Endothelial cell of umbilical vein (primary cell): ENCODE data around the gene ZBTB18. TPM values are rescaled to one million over a fixed set of nuclear protein-coding genes. Genes with fewer than 3 reads are reported as not detected.

Experiments used
- BruUV-seq: library from RNA; stranded (reverse); fragments of 400-500 nt; replicated peaks from 2 replicates; lab custom pipeline; 2021; lab: Mats Ljungman, UMichigan
- CTCF ChIA-PET: fragments of 300-600, 350-600 bp; sonication (Branson Sonifier 250); formaldehyde crosslinking; loops from one replicate; lab custom pipeline; 2021; ENCODE audit warnings: antibody characterized with exemption, inconsistent platforms; lab: Charles Lee
- POLR2A ChIA-PET: fragments of 300-600, 350-600 bp; sonication (Branson Sonifier 250); formaldehyde crosslinking; loops from one replicate; lab custom pipeline; 2021; ENCODE audit warnings: antibody characterized with exemption, inconsistent platforms; lab: Charles Lee
- DNase-seq: peaks from one replicate; pipeline ENCODE4 v3.0.0-alpha.2; 2011; ENCODE audit warnings: low read depth, low spot score
- FAIRE-seq: peaks from 2 replicates; lab custom pipeline; 2011; peaks lifted over from hg19 to GRCh38; lab: Jason Lieb, UNC
- H2AFZ ChIP-seq: 2 replicates; pipeline ENCODE4 v1.6.0; 2012; ENCODE audit warnings: low read depth, low read length, control low read depth, inconsistent platforms
- H3K27ac ChIP-seq: 2 replicates; pipeline ENCODE4 v1.5.1; 2011; ENCODE audit warnings: low read depth, mild to moderate bottlenecking, control low read depth, low read length, moderate library complexity; ENCODE audit not compliant: insufficient read depth
- H3K27me3 ChIP-seq, 2 experiments: 2 replicates each; pipeline versions ENCODE4 v1.6.0 to v1.6.1; 2011; ENCODE audit warnings: low read length in 2 of 2, mixed read lengths in 1 of 2; ENCODE audit not compliant: control insufficient read depth in 2 of 2, insufficient read depth in 2 of 2
- H3K36me3 ChIP-seq, 2 experiments: 2 replicates in 1 of 2; 3 replicates in 1 of 2; pipeline ENCODE4 v1.5.1; 2011; ENCODE audit warnings: low read length in 2 of 2, mild to moderate bottlenecking in 1 of 2, moderate library complexity in 1 of 2; ENCODE audit not compliant: control insufficient read depth in 2 of 2, insufficient read depth in 2 of 2; ENCODE audit errors: extremely low read depth in 1 of 2
- H3K4me1 ChIP-seq: 3 replicates; pipeline ENCODE4 v1.5.1; 2011; ENCODE audit warnings: mild to moderate bottlenecking, low read length; ENCODE audit not compliant: control insufficient read depth, insufficient read depth; ENCODE audit errors: extremely low read depth
- H3K4me2 ChIP-seq: 2 replicates; pipeline ENCODE4 v1.6.1; 2011; ENCODE audit warnings: low read length, control low read depth, mixed read lengths; ENCODE audit not compliant: insufficient read depth
- H3K4me3 ChIP-seq, 3 experiments: fragments of 200-600 bp in 1 of 3; sonication (generic), shearing (Covaris generic) in 1 of 3; replicated peaks in 1 of 3; 2 replicates each; pipeline ENCODE4 v1.5.1; 2011 to 2016; ENCODE audit warnings: control low read depth in 3 of 3, low read length in 3 of 3, mild to moderate bottlenecking in 2 of 3, inconsistent platforms in 1 of 3, low read depth in 1 of 3, moderate library complexity in 1 of 3; ENCODE audit not compliant: insufficient read depth in 1 of 3
- H3K79me2 ChIP-seq: 2 replicates; pipeline ENCODE4 v1.6.0; 2012; ENCODE audit warnings: low read length, inconsistent platforms; ENCODE audit not compliant: control insufficient read depth, insufficient read depth
- H3K9ac ChIP-seq: replicated peaks from 2 replicates; pipeline ENCODE3; 2011; ENCODE audit warnings: low read length, control low read depth; ENCODE audit not compliant: insufficient read depth; ENCODE audit errors: extremely low read depth
- H3K9me1 ChIP-seq: replicated peaks from 3 replicates; pipeline ENCODE4 v1.6.0; 2011; ENCODE audit warnings: mild to moderate bottlenecking, low read length; ENCODE audit not compliant: control insufficient read depth, insufficient read depth; ENCODE audit errors: extremely low read depth
- H3K9me3 ChIP-seq: replicated peaks from 2 replicates; pipeline ENCODE4 v1.5.1; 2012; ENCODE audit warnings: low read length, inconsistent platforms; ENCODE audit not compliant: control insufficient read depth, insufficient read depth
- H4K20me1 ChIP-seq: replicated peaks from 2 replicates; pipeline ENCODE3; 2011; ENCODE audit warnings: mild to moderate bottlenecking, low read length; ENCODE audit not compliant: control insufficient read depth, insufficient read depth; ENCODE audit errors: extremely low read depth
- EZH2 ChIP-seq: IDR thresholded peaks from 2 replicates; pipeline ENCODE4 v1.6.1; 2012; ENCODE audit warnings: borderline replicate concordance, low read depth, mild to moderate bottlenecking, moderate library complexity, low read length, inconsistent platforms; ENCODE audit not compliant: severe bottlenecking
- FOS ChIP-seq: IDR thresholded peaks from 2 replicates; pipeline ENCODE4 v1.6.1; 2011; ENCODE audit warnings: mild to moderate bottlenecking, low read length, moderate library complexity, borderline replicate concordance; ENCODE audit not compliant: insufficient read depth
- GATA2 ChIP-seq: IDR thresholded peaks from 2 replicates; pipeline ENCODE4 v1.7.0; 2011; ENCODE audit warnings: low read depth, mild to moderate bottlenecking, moderate library complexity, mixed read lengths, low read length; ENCODE audit not compliant: insufficient read length, insufficient read depth
- JUN ChIP-seq: IDR thresholded peaks from 2 replicates; pipeline ENCODE4 v1.6.1; 2011; ENCODE audit warnings: borderline replicate concordance, low read depth; ENCODE audit not compliant: insufficient read length, insufficient read depth
- MYC ChIP-seq: IDR thresholded peaks from one replicate; pipeline ENCODE4 v1.6.1; 2011; ENCODE audit warnings: mild to moderate bottlenecking, low read depth, low read length
- POLR2A ChIP-seq: IDR thresholded peaks from 2 replicates; pipeline ENCODE4 v1.6.1; 2012; ENCODE audit warnings: low read depth, mild to moderate bottlenecking, control low read depth, low read length
- POLR2AphosphoS5 ChIP-seq: IDR thresholded peaks from 2 replicates; pipeline ENCODE4 v1.6.1; 2012; ENCODE audit warnings: low read depth, mild to moderate bottlenecking, control low read depth, low read length, moderate library complexity; ENCODE audit not compliant: insufficient read depth
- dilution Hi-C: fragments of 300-500 bp; cut with MboI; formaldehyde crosslinking; loops from one replicate; pipeline ENCODE4 v1.15.0; 2019; ENCODE audit warnings: low sequenced_read_pairs; ENCODE audit not compliant: extremely low pct_ligation_motif_present
- intact Hi-C: fragments of 100-400 bp; cut with micrococcal nuclease; formaldehyde crosslinking; loops from one replicate; pipeline ENCODE4 v1.10.0; 2022
- polyA plus RNA-seq, 4 experiments: library from polyadenylated mRNA; depleted of rRNA in 3 of 4; stranded (reverse) in 3 of 4; unstranded in 1 of 4; fragments of >200 nt; gene quantifications; 2 replicates each; pipeline versions ENCODE4 v1.2.1 to v1.2.3, GENCODE V29; 2011 to 2012; ENCODE audit warnings: missing spikeins in 1 of 4
- total RNA-seq: library from RNA; stranded (reverse); gene quantifications from 2 replicates; pipeline ENCODE4 v1.2.3, GENCODE V29; 2021
- TF ChIP-seq, protein P1 (sequence below): IDR thresholded peaks from 2 replicates; pipeline ENCODE4 v1.6.1; 2011; ENCODE audit not compliant: insufficient read depth, insufficient read length
- TF ChIP-seq, protein P2 (sequence below), 2 donors: IDR thresholded peaks; 1 replicate in 1 of 2; 2 replicates in 1 of 2; pipeline ENCODE4 v1.5.1; 2011; ENCODE audit warnings: low read length in 2 of 2, mild to moderate bottlenecking in 2 of 2, moderate library complexity in 2 of 2, control low read depth in 1 of 2, inconsistent platforms in 1 of 2, low read depth in 1 of 2; ENCODE audit not compliant: insufficient read depth in 1 of 2; ENCODE audit errors: extremely low read depth in 1 of 2

The ZBTB18 gene
- total and polyA plus RNA-seq, 2 donors (not counting 3 experiments of a cell fraction or from before 2014, with no cell fraction given) = 15.5 to 21.1 TPM

DNA sequence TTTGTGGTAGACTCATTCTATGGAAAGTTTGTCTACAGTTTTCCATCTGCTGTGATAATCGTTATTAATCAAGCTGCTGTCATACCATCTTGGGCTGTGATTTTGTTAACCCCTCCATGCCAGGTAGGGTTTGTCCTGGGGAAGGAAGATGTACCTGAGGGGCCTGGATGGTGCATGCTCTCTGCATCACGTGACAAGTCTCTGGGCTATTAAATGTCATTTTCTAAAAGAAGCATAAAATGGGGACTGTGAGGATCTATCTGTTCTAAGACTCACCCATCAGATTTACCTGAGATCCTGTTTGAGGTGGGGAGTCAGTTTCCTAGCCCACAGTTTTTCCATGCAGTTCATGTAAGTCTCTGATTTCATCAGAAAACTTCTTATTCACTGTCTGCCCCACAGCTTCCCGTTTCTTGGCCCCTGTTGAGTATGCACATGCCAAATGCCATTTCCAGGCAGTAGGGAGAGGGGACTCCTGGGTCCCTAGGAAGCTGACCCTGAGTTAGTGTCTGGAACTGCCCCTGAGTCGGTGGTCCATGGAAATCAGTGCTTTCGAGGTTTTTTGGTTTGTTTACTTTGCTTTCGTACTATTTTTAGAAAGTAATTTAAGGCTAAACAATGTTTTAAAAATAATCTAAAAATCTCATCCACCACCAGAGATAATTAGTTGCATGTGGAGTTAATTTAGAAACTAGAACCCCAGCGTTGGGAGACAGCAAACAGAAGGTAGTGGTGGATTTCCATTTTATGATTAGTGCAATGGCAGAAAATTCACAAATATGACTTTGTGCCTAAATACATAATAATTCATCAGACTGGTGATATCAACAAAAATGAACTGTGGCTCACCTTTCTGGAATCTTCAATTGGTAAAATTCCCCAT is 46.7 kb downstream of the ZBTB18 start:
- peaks cover 2% of the 10 kb centered on the region for H3K9me3 ChIP-seq
- CTCF ChIA-PET = no interaction called here

More for the DNA sequence above, 46.7 kb downstream of the ZBTB18 start:
- Histone ChIP-seq H3K4me3 (no peak overlapping the region), H3K36me3 (no peaks in the 10 kb centered on the region), H3K27me3 (peaks cover 4% of the 10 kb centered on the region in 2 experiments), H3K4me1 (peaks cover 9% of the 10 kb centered on the region), H3K9me1 (no peaks in the 10 kb centered on the region), H3K79me2 (no peaks in the 10 kb centered on the region), H3K4me2 (no peak overlapping the region), H4K20me1 (no peaks in the 10 kb centered on the region), H3K9ac (no peak overlapping the region), H2AFZ (no peak overlapping the region), H3K27ac (no peak overlapping the region)
- intact Hi-C loops = no loop called here
- POLR2A ChIA-PET = no interaction called here
- dilution Hi-C loops = no loop called here
- no TSS peak for BruUV-seq
- FAIRE-seq (no peak), DNase-seq (no peak)
- no peak for TF ChIP-seq POLR2AphosphoS5
- no peak for TF ChIP-seq EZH2
- no peak for TF ChIP-seq JUN
- no peak for TF ChIP-seq POLR2A
- no peak for TF ChIP-seq FOS
- TF ChIP-seq, protein P1, sequence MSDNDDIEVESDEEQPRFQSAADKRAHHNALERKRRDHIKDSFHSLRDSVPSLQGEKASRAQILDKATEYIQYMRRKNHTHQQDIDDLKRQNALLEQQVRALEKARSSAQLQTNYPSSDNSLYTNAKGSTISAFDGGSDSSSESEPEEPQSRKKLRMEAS = no peak
- TF ChIP-seq, protein P2, sequence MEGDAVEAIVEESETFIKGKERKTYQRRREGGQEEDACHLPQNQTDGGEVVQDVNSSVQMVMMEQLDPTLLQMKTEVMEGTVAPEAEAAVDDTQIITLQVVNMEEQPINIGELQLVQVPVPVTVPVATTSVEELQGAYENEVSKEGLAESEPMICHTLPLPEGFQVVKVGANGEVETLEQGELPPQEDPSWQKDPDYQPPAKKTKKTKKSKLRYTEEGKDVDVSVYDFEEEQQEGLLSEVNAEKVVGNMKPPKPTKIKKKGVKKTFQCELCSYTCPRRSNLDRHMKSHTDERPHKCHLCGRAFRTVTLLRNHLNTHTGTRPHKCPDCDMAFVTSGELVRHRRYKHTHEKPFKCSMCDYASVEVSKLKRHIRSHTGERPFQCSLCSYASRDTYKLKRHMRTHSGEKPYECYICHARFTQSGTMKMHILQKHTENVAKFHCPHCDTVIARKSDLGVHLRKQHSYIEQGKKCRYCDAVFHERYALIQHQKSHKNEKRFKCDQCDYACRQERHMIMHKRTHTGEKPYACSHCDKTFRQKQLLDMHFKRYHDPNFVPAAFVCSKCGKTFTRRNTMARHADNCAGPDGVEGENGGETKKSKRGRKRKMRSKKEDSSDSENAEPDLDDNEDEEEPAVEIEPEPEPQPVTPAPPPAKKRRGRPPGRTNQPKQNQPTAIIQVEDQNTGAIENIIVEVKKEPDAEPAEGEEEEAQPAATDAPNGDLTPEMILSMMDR (IDR thresholded peaks at IDR 0.05; ENCODE audit: extremely low read depth in 1 of 2, insufficient read depth in 1 of 2, low read depth in 1 of 2, low read length in 2 of 2) = no peak
- no peak for TF ChIP-seq MYC
- TF ChIP-seq GATA2 = no peak
